Iris pigment epithelial cell (primary cell): Measurements from ENCODE around the gene GOLGA8A.
"Not testable (repeated sequence)": the region's sequence is repeated elsewhere in the genome, so short reads cannot be mapped to it uniquely, and the experiment has no call there.

Experiments used
- DNase-seq: peaks from one replicate; pipeline ENCODE4 v3.0.0-alpha.2; 2011; ENCODE audit warnings: low read depth

Gene GOLGA8A, protein sequence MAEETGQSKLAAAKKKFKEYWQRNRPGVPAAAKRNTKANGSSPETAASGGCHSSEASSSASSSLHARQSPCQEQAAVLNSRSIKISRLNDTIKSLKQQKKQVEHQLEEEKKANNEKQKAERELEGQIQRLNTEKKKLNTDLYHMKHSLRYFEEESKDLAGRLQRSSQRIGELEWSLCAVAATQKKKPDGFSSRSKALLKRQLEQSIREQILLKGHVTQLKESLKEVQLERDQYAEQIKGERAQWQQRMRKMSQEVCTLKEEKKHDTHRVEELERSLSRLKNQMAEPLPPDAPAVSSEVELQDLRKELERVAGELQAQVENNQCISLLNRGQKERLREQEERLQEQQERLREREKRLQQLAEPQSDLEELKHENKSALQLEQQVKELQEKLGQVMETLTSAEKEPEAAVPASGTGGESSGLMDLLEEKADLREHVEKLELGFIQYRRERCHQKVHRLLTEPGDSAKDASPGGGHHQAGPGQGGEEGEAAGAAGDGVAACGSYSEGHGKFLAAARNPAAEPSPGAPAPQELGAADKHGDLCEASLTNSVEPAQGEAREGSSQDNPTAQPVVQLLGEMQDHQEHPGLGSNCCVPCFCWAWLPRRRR

DNA sequence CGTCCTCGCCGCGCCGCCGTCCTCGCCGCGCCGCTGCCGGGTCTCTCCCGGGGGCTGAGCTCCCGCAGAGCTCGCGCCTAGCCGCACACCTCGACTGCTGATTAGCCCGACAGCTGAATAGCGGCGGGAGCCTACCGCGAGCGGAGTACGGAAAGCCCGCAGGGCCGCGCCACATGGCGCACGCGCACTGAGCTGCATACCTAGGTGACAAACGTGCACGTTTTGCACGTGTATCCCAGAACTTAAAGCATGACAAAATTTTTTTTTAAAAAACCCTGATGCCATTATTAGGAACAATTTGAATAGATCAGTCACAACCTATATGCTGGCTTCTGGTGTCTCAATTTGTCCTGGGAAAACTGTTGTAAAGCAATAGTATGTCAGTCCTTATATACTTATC lies at the start of gene GOLGA8A:
Gene GOLGA8A, minus strand, starts transcription at position 122 of the 400 bp plus-strand sequence. CDS start 48,117 bp downstream, outside the sequence.
- DNase-seq: peak; percentile 49

DNA sequence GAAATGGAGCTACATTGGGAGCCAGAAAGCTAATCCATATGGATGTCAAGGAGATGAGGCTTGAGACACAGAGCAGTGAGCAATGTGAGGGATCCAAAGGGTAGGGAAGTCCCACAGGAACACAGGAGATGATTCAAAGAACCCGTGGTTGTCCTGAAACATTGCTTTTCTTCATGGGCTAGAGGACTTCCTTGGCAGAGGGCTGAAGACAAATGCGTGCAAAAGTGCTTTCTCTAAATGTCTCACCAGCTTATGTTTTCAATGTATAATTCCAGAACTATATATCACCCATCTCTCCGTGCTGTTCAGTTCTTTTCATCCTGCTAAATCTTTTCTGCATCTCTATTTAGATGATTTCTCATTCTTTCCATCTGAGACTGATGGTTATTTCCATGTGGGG lies 46.0 kb upstream of the GOLGA8A start:
- DNase-seq: no peak

DNA sequence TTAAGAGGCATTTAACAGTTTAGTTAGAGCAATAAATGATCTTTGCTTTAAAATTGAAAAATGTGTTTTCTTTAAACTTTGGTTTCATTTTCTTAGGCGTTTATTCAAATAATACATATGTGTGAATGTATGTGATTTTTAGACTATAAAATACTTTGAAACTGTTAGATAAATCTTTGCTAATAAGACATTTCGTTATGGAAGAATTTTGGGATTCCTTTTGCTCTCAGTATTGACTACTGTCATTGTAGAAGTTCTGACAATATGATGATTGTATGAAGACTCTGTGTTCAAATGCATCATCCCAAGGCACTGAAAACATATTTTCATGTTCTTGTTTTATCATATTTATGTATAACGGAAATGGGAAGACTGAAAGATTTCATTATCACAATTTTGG lies 43.8 kb upstream of the GOLGA8A start:
- DNase-seq: no peak

DNA sequence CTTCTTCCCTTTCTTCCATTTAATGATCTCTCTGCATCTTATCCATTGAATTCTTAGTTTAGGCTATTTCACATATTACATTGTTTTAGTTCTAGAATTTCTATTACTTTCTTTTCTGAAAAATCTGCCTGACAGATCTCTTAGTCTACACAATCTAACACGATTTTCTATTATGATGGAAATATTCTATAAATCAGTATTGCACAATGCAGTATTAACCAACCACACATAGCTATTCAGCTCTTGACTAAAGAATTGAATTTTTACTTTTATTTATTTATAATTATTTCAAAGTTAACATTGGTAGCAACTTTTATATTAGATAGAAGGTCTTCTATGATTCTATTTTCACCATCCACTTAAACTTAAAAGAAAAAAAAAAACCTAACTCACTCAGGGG lies 36.2 kb upstream of the GOLGA8A start:
- DNase-seq: no peak

DNA sequence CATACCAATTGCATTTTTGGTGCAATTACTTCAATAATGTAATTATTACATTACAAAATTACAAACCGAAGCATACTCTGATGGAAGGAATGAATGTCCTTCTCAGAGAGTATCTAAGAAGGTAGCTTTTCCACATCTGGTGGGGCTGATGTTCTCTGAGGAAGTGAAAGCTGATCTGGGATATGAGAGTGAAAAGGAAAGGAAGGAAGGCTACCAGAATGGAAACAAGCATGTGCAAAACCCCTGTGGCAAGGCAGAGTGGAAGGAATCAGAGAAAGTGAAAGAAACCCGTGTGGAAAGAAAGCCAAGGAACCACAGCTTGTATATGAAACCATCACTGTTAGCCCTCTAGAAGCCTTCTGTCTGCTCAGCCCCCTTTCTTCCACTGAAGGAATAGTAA lies 35.3 kb upstream of the GOLGA8A start:
- DNase-seq: no peak

DNA sequence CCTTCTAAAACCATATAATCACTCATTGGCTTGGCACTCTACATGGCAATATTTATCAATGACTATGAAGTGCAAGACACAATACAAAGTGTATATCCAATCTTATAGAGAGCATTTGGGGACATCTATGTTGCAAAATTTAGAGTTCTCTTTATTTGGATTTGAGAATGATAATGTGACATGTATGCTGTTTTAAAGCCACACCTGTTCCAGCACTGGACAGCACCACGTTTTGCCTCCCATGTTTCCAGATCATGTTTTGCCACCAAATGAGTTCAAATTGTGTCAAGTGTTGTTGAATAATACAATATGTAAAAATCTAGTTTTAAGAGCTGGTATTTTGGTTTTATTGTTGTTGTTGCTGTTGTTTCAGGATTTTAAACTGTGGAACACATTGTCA lies 33.3 kb upstream of the GOLGA8A start:
- DNase-seq: no peak

DNA sequence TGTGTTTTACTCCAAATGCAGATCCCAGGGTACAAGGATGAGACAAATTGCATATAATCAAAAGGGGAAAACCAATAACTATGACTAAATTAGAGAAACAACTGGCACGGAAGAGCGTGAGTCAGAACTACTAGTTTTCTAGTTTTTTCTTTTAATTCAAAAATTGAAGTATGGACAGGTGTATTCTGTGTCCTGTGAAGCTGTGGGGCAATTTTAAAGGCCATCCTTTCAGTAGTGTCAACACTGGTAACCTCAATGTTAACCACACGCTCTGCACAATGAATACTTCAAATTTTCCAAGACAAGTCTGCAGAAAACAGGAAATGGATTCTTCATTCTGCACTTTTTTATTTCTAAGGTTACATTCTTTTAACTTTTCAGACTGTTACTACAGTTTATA lies 32.5 kb upstream of the GOLGA8A start:
- DNase-seq: peak; percentile 4

DNA sequence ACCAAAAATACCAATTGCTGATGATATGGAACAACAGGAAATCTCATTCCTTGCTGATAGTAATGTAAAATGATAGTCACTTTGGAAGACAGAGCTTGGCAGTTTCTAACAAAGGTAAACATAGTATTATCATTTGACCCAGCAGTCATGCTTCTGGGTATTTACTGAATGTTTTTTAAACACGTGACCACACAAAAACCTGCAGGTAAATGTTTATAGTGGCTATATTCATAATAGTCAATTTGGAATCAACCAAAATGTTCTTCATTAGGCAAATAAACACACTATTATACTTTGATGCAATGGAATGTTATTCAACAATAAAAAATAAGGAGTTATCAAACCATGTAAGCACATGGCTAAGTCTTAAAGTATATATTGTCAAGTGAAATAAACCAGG lies 24.1 kb upstream of the GOLGA8A start:
- no peak for DNase-seq

DNA sequence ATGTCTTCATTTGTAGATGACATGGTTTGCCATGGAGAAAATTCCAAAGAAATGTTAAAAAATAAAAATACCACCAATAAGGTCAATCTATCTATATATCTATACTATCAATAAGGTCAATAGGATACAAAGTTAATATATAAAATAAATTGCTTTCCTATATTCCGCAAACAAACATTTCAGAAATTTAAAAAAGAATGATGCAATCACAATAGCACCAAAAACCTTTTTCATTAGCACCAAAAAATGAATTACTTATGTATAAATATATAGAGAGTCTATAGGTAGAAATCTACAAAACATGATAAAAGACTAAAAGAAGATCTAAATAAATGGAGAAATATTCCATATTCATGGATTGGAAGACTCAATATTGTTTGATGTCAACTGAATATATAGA lies 22.8 kb upstream of the GOLGA8A start:
- no peak for DNase-seq

DNA sequence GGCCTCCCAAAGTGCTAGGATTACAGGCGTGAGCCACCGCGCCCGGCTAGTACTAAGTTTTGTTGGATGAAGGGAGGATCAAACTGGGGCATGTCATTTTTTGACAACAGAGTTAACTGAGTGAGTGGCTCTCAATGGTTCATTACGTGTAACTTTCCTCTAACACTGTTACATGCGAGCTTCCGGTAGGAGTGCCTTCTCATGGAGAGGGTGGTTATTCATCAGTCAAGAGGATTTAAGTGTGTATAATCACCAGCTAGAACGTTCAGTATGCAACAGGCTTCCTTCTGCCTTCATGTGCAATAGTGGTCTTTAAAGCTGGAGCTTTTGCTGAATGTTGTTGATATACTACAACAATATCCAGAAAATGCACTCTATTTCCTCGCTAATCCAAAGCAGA lies 19.1 kb upstream of the GOLGA8A start:
- DNase-seq: no peak

DNA sequence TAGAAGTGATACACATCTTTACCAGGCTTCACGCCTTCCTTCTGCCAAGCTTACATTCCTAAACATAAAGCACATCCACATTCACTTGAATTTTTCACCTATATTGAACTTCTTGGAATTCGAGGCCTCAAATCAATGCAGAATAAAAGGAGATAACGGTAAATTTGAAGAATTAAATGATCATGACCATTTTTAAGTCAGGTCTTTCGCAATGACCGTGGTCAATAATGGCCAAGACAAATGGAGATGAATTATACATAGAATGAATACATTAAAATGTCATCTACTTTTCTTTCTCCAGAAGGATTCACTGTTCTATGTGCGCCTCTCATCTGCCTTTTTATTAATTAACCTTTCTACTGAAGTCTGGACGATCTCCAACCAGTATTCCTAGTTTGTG lies 5.3 kb upstream of the GOLGA8A start:
- no peak for DNase-seq

DNA sequence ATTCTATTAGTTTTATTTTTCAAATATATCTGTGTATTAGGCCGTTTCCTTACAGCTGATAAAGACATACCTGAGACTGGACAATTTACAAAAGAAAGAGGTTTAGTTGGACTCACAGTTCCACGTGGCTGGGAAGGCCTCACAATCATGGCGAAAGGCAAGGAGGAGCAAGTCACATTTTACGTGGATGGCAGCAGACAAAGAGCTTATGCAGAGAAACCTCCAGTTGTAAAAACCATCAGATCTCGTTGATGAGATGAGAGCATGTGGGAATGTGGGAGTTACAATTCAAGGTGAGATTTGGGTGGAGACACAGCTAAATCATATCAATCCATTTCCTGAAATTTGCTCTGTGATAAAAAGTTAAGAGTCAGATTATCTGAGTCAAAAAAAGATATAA lies 2.3 kb upstream of the GOLGA8A start:
- DNase-seq: no peak

DNA sequence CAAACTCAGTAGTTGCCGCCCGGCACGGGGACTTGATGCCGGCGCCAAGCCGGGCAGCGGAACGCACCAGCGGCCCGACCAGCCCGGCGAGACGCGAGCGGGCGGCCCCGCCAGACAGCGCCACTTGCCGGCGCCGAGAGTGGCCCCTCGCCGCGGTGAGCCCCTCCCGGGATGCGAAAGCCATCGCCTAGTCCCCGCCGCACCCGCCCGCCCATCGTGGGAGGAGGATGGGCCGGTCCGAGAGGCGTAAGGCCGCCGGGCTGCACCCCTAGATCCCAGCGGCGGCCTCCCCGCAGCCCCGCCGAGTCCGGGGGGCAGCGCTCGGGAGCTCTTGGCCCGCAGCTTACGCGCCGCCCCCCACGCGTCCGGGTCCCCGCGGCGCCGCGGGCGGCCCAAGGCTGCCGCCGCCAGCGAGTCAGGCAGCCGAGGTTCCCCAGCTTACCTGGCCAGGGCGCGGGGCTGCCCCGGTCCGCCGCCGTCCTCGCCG lies 609 bp downstream of the GOLGA8A start:
- DNase-seq: peak; percentile 26

DNA sequence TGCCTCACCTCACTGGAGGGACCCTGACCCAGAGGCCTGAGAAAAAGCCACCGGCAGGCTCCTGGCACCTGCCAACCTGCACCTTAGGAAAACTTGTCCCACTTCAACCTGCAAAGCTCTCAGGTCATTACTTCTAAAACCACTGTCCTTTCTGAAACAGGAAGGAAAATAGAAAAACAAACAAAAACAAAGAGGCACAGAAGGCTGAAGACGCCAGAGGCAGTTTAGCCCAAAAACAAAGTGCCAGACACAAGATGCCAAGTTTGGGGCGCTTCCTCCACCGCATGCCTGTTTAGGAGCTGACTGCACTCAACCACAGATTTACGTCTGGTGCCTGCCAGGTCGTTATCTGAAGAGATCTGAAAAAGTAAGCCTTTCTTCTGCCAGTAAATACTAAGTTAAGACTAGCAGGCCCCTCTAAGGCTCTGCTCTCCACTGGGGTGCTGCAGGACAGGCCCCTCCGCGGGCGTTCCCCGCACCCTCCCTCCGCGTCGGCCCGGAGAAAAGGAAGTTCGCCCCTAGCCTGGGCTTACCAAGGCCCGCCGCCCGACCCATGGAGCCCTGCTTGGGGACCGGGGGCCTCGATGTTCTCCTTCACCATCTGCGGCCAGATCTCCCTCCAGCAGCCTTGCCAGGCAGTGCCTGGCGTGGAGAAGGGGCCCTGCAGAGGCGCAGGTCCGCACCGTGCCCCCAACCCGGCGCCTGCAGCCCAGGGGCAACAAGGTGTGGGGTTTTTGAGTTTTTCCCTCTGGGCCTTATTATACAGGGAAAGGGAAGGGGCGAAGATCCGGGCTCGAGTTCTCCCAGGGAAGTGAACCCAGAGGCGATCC lies 1.3 kb downstream of the GOLGA8A start:
- peak; percentile 5 for DNase-seq

DNA sequence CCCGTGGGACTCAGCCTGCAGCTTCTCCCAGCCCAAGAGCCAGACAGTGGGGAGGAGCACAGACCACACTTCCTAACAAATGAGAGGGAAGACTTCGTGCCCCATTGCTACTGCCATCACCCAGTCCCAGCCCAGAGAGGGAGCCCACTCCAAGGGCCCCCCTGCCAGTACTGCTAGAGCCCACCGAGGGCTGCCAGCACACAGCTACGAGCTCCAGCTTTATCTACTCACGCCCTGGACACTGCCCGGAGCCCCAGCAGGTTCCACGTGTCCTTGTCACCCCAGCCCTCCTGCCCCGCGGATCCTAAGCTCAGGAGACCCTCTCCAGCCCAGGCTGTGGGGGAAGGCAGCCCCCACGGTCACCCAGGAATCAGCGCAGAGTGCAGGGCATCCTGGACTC lies 1.9 kb downstream of the GOLGA8A start:
- DNase-seq: no peak

DNA sequence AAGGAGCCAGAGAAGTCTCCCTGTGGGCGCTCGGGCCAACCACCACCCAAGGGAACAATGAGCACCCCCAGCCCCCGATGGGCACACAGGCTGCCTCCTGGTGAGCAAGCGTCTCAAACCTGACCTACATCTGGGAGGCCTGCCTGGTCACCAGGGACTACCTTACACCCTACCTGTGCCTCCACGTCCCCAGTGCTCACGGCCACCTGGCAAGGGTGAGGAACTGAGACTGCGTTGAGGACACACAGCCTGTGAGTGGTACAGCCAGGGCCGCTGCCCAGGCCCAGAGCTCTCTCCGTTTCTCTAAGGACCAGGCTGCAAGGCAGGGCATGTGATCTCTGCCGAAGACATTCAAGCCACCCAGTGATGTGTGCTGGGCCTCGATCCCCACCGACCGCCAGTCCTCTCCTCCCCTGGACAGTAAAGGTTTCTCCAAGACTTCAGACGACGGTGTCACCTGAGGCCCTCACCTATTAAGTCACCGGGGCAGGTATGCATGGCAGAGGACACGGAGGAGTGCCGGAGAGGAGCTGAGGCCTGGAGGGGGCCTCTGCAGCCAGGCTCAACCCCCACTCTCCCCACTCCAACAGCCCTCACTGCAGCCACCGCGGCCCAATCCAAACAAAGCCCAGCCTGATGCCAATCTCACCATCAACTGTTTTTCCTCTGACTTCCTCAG lies 2.8 kb downstream of the GOLGA8A start:
- no peak for DNase-seq

DNA sequence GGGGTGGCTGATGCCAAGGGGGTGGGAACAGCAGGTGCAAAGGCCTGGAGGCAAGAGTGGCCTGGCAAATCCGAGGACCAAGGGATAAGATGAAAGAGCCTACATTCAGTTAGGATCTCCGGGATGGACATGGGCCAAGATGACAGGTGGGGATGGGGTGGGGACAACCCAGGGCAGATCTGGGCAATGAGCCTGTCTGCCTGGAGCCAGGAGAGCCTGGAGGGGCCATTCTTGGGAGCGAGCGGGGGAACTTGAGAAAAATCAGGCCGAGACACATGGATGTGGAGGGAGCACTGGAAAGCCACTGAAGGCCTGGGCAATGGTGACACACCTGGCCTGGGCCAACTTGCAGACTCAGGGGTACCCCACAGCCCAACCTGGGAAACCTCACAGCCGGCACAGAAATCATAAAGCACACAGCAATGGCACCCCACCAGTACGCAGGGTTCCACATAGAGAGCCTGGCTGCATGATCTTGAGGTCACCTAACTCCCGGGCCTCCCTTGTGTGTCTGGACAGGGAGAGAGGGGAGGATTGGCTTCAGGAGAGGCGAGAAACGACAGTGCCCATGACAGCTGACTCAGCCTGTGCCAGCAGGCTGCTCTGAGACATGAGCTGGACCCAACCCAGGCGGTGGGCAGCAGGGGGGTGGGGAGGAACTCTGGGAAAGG lies 3.5 kb downstream of the GOLGA8A start:
- not testable (repeated sequence) for DNase-seq

DNA sequence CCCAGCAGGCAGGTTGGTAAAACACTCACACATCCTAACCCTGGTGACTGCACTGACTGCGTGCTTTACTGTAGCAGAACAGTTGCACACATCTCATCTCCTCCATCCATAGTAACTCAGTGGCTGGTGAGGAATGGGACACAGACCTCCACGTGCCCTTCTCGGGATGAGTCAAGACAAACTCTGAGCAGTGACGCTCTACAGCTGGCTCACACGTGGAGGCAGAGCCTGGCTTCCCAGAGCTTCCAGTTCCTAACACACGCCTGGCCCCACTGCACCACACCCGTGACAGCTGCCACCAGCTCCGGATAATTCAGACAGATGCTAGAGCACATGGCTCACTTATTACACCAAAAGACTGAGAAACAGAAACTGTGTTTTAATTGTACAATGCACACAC lies 7.0 kb downstream of the GOLGA8A start:
- DNase-seq: not testable (repeated sequence)

DNA sequence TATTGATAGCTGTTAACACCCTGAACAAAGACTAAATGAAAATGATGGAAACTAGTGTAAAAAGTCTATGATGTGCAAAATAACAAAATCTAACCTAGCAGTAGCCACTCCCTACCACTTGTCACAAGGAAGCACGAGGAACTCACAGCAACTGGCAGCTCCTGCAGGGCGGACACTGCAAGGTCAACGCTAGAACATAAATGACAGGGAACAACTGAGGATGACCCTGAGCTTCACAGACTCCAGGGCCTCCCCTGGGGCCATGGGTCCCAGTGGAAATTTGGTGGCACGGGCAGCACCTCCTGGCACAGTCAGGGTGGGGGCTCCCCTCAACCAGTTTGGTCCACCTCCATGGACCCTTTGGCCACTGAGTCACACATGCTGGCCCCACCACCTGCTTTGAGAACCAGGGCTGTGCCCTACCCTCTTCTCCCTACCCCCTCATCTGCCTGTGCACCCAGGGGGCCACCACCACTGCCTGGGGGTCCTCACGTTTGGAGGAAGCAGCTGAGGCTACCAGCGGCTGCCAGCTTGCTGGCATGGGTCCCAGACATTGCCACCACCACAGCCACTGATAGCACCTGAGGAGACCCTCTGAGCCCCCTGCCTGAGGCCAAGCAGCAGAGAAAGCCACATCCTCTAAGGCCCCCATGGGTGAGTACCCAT lies 14.1 kb downstream of the GOLGA8A start:
- DNase-seq: not testable (repeated sequence)

DNA sequence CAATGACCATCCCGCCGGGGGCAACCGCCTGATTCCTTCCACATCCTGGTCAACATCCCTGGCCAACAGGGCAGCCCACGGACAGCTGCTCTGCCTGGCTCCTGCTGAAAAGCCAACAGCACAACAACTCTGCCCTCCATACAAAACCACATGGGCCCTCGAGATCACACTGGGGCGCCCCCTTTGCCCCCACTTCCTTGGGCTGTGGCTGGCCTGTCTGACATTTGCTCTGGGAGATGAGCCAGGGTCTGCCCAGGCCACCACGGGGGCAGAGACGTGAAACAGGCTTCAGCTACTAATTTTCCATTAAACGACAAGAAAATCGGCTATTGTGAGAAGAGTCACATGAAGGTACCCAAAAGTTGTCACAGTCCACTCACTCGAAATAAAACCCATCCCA lies 16.7 kb downstream of the GOLGA8A start:
- DNase-seq: not testable (repeated sequence)

DNA sequence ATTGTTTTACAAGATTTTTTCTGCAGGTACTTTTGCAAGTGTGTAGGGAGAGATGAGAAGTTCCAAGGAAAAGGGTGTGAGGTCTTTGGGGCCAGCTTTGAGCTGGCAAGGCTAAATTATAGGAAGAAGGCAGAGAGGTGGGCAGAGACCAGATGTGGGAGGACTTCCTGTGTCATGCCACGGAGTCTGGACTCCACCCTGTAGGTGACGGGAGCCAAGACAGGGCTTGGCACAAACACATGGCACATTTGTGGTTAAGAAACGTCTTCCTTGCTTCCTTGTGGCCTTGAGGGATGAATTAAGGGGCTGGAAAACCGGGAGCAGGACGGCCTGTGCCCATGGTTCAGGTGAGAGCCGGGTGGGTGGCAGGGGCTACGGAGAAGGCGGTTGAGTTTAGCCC lies 19.2 kb downstream of the GOLGA8A start:
- not testable (repeated sequence) for DNase-seq
